HG02852 (cell line): ENCODE measurements around the gene CX3CL1.
"Not testable (repeated sequence)": the region's sequence is repeated elsewhere in the genome, so short reads cannot be mapped to it uniquely, and the experiment has no call there.

Experiments used
- ATAC-seq: cut with Tn5 transposase; IDR thresholded peaks from one replicate; pipeline ENCODE4 v1.9.1; 2021; ENCODE audit warnings: mild to moderate bottlenecking, moderate library complexity; ENCODE audit not compliant: unreplicated experiment

CX3CL1 gene

DNA sequence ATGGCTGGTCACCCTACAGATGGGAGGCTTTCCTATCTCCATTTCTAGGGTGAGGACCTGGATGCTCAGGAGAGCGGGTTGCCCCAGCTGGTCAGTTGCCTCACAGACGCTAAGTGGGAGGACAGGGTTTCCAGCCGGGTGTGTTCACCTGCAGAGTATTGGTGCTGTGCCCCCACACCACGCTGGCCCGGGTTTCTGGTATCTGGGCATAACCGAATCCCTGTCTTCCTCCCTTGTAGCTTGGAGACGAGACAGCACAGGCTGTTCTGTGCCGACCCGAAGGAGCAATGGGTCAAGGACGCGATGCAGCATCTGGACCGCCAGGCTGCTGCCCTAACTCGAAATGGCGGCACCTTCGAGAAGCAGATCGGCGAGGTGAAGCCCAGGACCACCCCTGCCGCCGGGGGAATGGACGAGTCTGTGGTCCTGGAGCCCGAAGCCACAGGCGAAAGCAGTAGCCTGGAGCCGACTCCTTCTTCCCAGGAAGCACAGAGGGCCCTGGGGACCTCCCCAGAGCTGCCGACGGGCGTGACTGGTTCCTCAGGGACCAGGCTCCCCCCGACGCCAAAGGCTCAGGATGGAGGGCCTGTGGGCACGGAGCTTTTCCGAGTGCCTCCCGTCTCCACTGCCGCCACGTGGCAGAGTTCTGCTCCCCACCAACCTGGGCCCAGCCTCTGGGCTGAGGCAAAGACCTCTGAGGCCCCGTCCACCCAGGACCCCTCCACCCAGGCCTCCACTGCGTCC is 9.7 kb downstream of the CX3CL1 start:
- no peak for ATAC-seq

DNA sequence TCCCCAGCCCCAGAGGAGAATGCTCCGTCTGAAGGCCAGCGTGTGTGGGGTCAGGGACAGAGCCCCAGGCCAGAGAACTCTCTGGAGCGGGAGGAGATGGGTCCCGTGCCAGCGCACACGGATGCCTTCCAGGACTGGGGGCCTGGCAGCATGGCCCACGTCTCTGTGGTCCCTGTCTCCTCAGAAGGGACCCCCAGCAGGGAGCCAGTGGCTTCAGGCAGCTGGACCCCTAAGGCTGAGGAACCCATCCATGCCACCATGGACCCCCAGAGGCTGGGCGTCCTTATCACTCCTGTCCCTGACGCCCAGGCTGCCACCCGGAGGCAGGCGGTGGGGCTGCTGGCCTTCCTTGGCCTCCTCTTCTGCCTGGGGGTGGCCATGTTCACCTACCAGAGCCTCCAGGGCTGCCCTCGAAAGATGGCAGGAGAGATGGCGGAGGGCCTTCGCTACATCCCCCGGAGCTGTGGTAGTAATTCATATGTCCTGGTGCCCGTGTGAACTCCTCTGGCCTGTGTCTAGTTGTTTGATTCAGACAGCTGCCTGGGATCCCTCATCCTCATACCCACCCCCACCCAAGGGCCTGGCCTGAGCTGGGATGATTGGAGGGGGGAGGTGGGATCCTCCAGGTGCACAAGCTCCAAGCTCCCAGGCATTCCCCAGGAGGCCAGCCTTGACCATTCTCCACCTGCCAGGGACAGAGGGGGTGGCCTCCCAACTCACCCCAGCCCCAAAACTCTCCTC is 10.4 kb downstream of the CX3CL1 start:
- ATAC-seq = no peak

DNA sequence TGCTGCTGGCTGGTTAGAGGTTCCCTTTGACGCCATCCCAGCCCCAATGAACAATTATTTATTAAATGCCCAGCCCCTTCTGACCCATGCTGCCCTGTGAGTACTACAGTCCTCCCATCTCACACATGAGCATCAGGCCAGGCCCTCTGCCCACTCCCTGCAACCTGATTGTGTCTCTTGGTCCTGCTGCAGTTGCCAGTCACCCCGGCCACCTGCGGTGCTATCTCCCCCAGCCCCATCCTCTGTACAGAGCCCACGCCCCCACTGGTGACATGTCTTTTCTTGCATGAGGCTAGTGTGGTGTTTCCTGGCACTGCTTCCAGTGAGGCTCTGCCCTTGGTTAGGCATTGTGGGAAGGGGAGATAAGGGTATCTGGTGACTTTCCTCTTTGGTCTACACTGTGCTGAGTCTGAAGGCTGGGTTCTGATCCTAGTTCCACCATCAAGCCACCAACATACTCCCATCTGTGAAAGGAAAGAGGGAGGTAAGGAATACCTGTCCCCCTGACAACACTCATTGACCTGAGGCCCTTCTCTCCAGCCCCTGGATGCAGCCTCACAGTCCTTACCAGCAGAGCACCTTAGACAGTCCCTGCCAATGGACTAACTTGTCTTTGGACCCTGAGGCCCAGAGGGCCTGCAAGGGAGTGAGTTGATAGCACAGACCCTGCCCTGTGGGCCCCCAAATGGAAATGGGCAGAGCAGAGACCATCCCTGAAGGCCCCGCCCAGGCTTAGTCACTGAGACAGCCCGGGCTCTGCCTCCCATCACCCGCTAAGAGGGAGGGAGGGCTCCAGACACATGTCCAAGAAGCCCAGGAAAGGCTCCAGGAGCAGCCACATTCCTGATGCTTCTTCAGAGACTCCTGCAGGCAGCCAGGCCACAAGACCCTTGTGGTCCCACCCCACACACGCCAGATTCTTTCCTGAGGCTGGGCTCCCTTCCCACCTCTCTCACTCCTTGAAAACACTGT is 11.3 kb downstream of the CX3CL1 start:
- ATAC-seq = no peak

DNA sequence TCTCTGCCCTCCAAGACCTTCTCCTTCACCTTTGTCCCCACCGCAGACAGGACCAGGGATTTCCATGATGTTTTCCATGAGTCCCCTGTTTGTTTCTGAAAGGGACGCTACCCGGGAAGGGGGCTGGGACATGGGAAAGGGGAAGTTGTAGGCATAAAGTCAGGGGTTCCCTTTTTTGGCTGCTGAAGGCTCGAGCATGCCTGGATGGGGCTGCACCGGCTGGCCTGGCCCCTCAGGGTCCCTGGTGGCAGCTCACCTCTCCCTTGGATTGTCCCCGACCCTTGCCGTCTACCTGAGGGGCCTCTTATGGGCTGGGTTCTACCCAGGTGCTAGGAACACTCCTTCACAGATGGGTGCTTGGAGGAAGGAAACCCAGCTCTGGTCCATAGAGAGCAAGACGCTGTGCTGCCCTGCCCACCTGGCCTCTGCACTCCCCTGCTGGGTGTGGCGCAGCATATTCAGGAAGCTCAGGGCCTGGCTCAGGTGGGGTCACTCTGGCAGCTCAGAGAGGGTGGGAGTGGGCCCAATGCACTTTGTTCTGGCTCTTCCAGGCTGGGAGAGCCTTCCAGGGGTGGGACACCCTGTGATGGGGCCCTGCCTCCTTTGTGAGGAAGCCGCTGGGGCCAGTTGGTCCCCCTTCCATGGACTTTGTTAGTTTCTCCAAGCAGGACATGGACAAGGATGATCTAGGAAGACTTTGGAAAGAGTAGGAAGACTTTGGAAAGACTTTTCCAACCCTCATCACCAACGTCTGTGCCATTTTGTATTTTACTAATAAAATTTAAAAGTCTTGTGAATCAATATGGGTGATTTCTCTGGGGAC is 12.2 kb downstream of the CX3CL1 start:
- no peak for ATAC-seq

DNA sequence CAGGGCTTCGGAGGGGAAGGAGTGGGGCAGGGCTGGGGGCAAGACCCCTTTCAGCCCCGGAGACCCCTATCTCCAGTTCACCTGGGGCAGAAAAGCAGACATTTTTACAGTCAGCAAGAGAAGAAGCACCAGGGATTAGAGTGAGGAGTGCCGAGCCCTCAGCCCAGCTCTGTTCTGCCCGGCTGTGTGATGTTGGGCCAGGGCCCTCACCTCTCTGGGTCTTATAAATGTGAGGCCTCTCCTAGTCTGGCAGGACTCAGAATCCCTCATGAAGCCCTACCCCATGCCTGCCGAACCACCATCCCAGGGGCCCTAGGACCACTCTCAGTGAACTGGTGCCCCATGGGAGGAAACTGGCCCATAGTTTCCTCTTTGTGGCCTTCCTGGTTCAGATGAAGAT is 12.8 kb downstream of the CX3CL1 start:
- no peak for ATAC-seq

DNA sequence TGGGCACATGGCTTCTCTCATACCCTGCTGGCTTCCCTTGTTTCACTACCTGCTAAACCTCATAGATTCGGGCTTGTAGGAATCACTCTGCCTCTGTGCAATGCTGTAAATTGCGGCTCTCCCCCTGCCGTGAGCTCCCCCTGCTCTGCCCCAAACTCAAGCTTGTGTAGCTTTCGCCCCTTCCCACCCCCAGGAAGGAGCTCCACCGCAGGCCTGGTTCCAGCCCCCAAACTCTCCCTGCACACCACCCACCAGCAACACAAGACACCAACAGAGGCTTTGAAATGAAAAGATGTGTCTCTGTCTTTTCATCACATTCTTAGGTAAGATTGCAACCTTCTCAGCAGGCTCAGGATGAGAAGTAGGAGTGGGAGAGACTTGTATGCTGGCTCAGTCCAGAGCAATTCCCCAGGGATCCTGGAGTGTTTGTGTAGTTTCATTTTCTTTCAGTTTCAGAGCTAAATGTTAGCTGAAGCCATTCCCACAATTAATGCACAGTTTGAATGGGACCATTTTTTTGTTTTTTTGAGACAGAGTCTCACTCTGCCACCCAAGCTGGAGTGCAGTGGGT is 14.2 kb downstream of the CX3CL1 start:
- no peak for ATAC-seq

DNA sequence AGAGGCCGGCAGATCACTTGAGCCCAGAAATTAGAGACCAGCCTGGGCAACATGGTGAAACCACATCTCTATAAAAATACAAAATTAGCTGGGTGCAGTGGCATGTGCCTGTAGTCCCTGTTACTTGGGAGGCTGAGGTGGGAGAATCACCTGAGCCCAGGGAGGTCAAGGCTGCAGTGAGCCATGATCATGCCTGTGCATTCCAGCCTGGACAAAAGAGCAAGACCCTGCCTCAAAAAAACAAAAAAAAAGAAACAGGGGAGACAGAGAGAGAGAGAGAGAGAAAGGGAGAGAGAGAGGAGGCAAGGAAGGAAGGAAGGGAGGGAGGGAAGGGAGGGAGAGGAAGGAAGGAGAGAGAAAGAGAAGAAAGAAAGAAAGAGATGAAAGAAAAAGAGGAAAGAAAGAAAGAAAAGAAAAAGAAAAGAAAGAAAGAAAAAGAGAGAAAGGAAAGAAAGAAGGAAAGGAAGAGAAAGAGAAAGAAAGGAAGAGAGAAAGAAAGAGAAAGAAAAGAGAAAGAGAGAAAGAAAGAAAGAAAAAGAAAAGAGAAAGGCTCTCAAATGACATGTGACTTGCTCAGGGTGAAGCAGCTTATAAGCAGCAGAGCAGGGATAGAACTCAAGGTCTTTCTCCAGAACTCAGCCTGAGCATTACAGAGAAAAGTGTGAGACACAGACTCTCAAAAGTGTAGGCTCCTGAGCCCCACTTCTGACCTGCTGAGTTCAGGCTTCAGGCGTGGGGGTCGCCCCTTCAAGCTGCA is 15.5 kb downstream of the CX3CL1 start:
- peak; percentile 53 for ATAC-seq

DNA sequence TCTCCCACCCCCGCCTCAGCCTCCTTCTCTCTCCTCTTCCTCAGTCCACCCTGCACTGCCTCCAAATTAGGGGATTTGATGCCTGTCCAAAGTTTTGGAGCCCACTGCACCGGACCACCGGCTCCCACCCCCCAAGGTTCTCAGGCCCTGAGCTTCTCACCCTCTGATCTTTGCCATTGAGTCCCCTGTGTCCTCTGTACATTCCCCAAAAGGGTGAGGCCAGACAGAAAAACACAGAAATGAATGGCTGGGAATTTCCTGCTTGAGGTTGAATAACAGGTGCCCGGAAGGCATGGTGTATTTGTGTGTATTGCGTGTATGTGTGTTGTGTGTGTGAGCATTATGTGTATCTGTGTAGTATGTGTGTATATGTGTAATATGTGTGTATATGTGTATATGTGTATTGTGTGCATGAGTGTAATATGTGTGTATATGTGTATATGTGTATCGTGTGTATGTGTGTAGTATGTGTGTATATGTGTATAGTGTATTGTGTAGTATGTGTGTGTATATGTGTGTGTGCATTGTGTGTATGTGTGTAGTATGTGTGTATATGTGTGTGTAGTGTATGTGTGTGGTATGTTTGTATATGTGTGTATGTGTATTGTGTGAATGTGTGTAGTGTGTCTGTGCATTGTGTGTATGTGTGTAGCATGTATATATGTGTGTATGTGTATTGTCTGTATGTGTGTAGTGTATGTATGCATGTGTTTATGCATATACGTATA is 16.2 kb downstream of the CX3CL1 start:
- ATAC-seq = peak; percentile 70

DNA sequence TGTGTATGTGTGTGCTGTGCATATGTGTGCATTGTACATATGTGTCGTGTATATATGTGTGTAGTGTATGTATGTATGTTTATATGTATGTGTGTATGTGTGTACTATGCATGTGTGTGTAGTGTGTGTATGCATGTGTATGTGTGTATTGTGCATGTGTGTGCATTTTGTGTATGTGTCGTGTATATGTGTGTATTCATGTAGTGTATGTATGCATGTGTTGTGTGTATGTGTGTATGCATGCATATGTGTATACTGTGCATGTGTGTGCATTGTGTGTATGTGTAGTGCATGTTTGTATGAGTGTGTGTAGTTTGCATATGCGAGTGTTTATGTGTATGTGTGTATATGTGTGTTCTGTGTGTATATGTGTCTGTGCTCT is 16.8 kb downstream of the CX3CL1 start:
- no peak for ATAC-seq

DNA sequence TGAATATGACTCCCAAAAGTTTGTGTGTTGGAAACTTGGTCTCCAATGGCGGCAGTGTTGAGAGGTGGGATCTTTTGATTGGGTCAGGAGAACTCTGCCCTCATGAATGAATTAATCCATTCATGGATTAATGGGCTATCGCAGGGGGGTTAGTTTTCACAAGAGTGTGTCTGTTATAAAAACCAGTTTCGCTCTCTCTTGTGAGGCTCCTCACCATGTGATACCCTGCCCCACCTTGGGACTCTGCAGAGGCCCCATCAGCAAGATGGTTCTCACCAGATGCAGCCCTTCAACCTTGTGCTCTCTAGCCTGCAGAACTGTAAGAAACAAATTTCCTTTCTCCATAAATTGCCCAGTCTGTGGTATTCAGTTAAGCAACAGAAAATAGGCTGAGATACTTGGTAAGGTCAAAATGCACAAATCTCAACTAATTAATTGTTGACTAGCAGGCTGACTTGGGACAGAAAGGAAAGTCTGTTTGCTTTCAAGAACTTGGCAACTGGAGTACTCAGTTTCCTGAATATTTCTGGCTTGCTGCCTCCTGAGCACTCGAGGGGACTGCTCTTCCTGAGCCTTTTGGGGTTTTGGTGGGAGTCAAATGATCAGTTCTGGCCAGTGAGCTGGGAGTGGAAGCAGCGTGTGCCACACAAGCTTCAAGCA is 18.5 kb downstream of the CX3CL1 start:
- no peak for ATAC-seq

DNA sequence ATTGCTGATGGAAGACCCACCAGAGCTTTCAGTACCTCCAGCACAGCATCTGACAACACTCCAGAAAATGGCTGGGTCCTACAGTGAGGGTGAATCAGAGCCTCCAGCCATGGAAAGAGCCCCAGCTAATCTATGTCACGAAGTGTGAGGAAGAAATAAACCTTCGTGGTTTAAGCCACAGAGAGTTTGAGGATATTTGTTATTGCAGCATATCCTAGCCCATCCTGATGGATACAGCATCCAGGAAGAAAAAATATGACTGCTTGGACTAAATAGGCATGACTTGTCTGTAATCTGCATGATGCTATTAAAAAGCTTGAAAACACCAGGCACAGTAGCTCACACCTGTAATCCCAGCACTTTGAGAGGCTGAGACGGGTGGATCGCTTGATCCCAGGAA is 19.0 kb downstream of the CX3CL1 start:
- ATAC-seq = no peak

DNA sequence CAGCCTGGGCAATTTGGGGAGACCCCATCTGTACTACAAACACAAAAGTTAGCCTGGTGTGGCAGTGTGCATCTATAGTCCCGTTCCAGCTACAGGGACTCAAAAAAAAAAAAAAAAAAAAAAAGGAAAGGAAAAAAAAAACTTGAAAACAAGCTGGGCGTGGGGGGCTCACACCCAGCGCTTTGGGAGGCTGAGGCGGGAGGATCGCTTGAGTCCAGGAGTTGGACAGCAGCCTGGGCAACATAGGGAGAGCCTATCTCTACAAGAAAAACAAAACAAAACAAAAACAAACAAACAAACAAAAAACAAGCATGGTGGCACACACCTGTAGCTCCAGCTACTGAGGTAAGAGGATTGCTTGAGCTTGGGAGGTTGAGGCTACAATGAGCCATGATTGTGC is 19.4 kb downstream of the CX3CL1 start:
- no peak for ATAC-seq

DNA sequence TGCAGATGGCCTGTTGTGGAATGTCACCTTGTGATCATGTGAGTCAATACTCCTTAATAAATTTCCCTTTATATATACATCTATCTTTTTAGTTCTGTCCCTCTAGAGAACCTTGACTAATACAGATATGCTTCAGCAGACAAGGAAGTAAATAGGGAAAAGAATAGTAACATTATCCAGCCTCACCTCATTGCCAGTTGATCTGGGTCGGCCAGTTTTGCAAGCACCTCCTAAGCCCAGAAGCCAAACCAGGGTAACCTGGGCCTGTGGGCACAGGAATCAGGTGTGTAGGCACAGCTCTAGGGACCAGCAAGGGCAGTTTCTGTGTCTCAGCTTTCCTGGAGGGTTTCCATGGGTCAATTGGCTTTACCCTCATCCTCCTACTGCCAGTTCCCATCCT is 20.4 kb downstream of the CX3CL1 start:
- no peak for ATAC-seq

DNA sequence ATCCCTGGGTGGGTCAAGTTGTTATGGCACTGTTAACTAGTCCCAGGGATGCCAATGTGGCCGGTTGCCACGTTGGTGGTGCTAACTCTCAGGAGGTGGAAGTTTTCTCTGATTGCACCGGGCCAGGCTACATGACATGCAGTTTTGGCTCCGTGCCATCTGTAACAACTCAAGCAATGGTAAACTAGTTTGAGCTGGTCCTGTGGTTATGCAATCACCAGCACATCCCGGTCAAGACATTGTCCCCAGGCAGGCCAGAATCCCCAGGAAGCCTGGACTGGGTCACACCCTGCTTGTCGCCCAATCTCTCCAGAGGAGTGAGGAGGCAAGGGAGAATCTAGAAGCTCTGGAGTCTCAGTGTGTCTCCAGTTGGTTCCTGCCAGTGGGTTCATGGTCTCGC is 22.2 kb downstream of the CX3CL1 start:
- ATAC-seq = no peak

DNA sequence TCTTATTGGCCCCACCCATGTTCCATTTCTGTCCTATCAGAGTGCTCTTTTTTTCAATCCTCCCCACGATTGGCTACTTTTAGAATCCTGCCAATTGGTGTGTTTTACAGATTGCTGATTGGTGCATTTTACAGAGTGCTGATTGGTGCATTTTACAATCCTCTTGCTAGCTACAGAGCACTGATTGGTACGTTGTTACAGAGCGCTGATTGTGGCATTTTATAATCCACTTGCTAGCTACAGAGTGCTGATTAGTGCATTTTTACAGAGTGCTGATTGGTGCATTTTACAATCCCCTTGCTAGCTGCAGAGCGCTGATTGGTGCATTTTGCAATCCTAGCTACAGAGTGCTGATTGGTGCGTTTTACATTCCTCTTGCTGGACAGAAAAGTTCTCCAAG is 22.7 kb downstream of the CX3CL1 start:
- no peak for ATAC-seq

DNA sequence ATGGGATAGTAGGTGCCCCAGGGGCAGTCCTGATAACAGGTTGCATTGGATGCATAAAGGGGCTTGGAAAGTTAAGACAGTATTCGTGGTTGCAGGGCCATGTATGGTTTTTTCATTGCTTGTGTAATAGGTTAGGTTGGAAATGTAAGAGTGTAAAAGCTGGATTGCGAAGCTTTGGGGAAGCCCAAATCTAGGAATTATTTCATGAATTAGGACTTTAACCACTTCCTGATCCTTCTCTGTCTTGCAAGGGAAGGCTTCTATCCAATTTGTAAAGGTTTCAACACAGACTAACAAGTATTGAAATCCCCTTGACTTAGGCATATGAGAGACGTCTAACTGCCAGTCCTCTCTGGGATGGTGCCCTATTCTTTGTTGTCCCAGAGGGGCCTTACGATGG is 24.5 kb downstream of the CX3CL1 start:
- ATAC-seq = no peak

DNA sequence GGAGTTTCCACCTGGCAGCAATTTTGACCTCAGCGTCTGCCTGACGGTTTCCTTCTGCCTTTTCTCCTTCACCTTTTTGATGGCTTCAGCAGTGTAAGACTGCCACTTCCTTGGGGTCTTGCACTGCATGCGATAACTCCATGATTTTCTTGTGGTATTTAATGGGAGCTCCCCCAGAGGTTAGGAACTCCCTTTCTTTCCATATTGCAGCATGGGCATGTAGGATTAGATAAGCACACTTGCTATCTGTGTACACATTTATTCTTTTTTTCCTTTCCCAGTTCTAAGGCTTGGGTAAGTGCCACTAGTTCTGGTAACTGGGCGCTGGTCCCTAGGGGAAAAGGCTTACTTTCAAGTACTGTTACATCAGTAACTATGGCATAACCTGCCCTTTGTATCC is 25.2 kb downstream of the CX3CL1 start:
- ATAC-seq = not testable (repeated sequence)

DNA sequence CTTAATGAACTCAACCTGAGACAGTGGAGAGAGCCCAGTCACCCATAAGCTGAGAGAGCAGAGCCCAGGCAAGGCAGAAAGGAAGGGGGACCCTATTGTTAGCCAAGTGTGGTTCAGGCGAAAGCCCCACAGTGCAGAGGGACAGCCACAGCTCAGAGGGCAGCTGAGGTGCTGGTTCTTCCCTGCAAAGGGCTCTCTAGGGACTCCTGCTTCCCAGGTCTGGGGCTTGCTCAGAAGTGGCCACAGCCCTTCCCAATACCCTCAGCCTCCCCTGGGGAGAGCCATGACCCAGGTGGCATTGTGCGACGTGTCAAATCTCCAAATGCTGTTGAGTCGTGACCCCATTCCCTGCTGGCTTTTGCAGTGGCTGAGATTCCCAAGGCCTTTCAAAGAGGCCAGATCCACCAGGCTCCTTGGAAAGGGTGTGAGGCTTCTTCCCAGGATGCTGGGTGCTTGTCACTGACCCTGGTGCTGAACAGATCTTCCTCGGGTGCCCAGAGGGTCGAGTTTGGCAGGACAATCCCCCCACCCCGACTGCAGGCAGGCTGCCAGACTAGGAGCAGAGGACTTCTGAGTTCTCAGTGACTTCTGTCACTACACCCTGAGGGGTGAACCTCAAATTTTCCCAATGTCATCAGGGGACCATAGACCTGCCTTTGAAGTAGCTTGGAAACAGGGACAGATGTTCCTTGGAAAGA is 29.8 kb downstream of the CX3CL1 start:
- ATAC-seq = no peak
